K562 (cell line): ENCODE results near the gene CATSPER1. TPM values are rescaled to one million over a fixed set of nuclear protein-coding genes. Genes with fewer than 3 reads are reported as not detected.
A peak's percentile ranks its signal among the peaks of the same experiment; 100 is the strongest.

ENCODE experiments used
- ATAC-seq: fragments of 200-7000 bp; cut with Tn5 transposase; 3 replicates; pipeline ENCODE4 v1.9.1; 2020; ENCODE audit warnings: moderate library complexity
- BruUV-seq: library from RNA; stranded (reverse); fragments of 400-500 nt; replicated peaks from 2 replicates; lab custom pipeline; 2021; lab: Mats Ljungman, UMichigan
- CTCF ChIA-PET: fragments of 300-600 bp; formaldehyde crosslinking; extraction: SDS; loops from one replicate; lab custom pipeline; 2021; ENCODE audit warnings: low intra/inter-chr PET ratio; lab: Yijun Ruan, JAX
- POLR2A ChIA-PET: fragments of 300-600, 350-650 bp; sonication (Branson Sonifier 250); formaldehyde crosslinking; extraction: SDS; loops from one replicate; lab custom pipeline; 2021; ENCODE audit warnings: antibody characterized with exemption, inconsistent platforms; lab: Yijun Ruan, JAX
- DNase-seq, 4 experiments: peaks; one replicate each; pipeline versions ENCODE4 v3.0.0 to v3.0.0-alpha.2; 2011 to 2018; ENCODE audit warnings: low spot score in 3 of 4, mixed read lengths in 3 of 4; ENCODE audit errors: extremely low read depth in 1 of 4
- FAIRE-seq: peaks from 2 replicates; lab custom pipeline; 2011; peaks lifted over from hg19 to GRCh38; lab: Jason Lieb, UNC
- H2AFZ ChIP-seq: 2 replicates; pipeline ENCODE4 v1.6.0; 2011; ENCODE audit warnings: low read depth, low read length, control low read depth, inconsistent platforms
- H3K27ac ChIP-seq: fragments of 200-600 bp; 3 replicates; pipeline ENCODE4 v1.8.0; 2011; ENCODE audit warnings: low read depth, mild to moderate bottlenecking, control low read depth, inconsistent platforms, low read length, moderate library complexity, mixed read lengths; ENCODE audit errors: extremely low read depth
- H3K27me3 ChIP-seq, 2 experiments: fragments of 300-600 bp in 1 of 2; 2 replicates in 1 of 2; 3 replicates in 1 of 2; pipeline versions ENCODE4 v1.6.0 to v1.8.0; 2011; ENCODE audit warnings: inconsistent platforms in 2 of 2, low read length in 2 of 2, mild to moderate bottlenecking in 1 of 2, mixed read lengths in 1 of 2, moderate library complexity in 1 of 2; ENCODE audit not compliant: control insufficient read depth in 2 of 2, insufficient read depth in 2 of 2
- H3K36me3 ChIP-seq: fragments of 300-600 bp; 3 replicates; pipeline ENCODE4 v1.8.0; 2011; ENCODE audit warnings: mild to moderate bottlenecking, low read length, inconsistent platforms; ENCODE audit not compliant: control insufficient read depth, insufficient read depth
- H3K4me1 ChIP-seq, 2 experiments: fragments of 200-600 bp in 1 of 2; replicated peaks in 1 of 2; 2 replicates in 1 of 2; 3 replicates in 1 of 2; pipeline versions ENCODE4 v1.5.1 to v1.8.0; 2011; ENCODE audit warnings: inconsistent platforms in 2 of 2, low read length in 2 of 2, mild to moderate bottlenecking in 1 of 2, mixed read lengths in 1 of 2, moderate library complexity in 1 of 2; ENCODE audit not compliant: control insufficient read depth in 2 of 2, insufficient read depth in 2 of 2
- H3K4me2 ChIP-seq: 2 replicates; pipeline ENCODE4 v1.6.1; 2011; ENCODE audit warnings: low read length, control low read depth, inconsistent platforms, mixed read lengths; ENCODE audit not compliant: insufficient read depth
- H3K4me3 ChIP-seq: fragments of 200-600 bp; sonication (generic), shearing (Covaris generic); 2 replicates; pipeline ENCODE4 v1.5.1; 2016; ENCODE audit warnings: control low read depth, inconsistent platforms
- H3K79me2 ChIP-seq: fragments of 200-600 bp; 3 replicates; pipeline ENCODE4 v1.8.0; 2011; ENCODE audit warnings: low read length, inconsistent platforms; ENCODE audit not compliant: control insufficient read depth, insufficient read depth
- H3K9ac ChIP-seq, 2 experiments: 2 replicates each; pipeline versions ENCODE4 v1.6.0 to v1.6.1; 2011; ENCODE audit warnings: low read depth in 2 of 2, low read length in 2 of 2, control low read depth in 1 of 2, inconsistent platforms in 1 of 2, mild to moderate bottlenecking in 1 of 2, mixed read lengths in 1 of 2; ENCODE audit not compliant: insufficient read depth in 1 of 2
- H3K9me1 ChIP-seq: one replicate; pipeline ENCODE4 v1.6.0; 2011; ENCODE audit warnings: inconsistent platforms, mild to moderate bottlenecking, low read length, moderate library complexity; ENCODE audit not compliant: control insufficient read depth, insufficient read depth
- H3K9me3 ChIP-seq: replicated peaks from 2 replicates; pipeline ENCODE4 v1.5.1; 2011; ENCODE audit warnings: low read depth, low read length, inconsistent platforms; ENCODE audit not compliant: control insufficient read depth, insufficient read depth
- H4K20me1 ChIP-seq: replicated peaks from 2 replicates; pipeline ENCODE4 v1.6.1; 2011; ENCODE audit warnings: low read length, inconsistent platforms, mixed read lengths; ENCODE audit not compliant: control insufficient read depth, insufficient read depth
- BMI1 ChIP-seq: fragments of 150-350 bp; IDR thresholded peaks from 2 replicates; pipeline ENCODE4 v1.6.1; 2014; ENCODE audit warnings: low read length
- CEBPG ChIP-seq, 3 experiments: fragments of 200-800 bp in 1 of 3; sonication (Bioruptor generic) in 1 of 3; sonication (generic) in 1 of 3; formaldehyde crosslinking in 1 of 3; IDR thresholded peaks in 2 of 3; conservative IDR thresholded peaks in 1 of 3; 2 replicates each; pipeline versions ENCODE4 v1.6.1 to v1.8.0; 2016 to 2022; ENCODE audit warnings: missing compliant biosample characterization in 2 of 3, missing genetic modification characterization in 2 of 3, mild to moderate bottlenecking in 1 of 3, missing genetic modification reagents in 1 of 3
- CHAMP1 ChIP-seq: fragments of 450-650 bp; IDR thresholded peaks from 2 replicates; pipeline ENCODE4 v1.6.1; 2016; ENCODE audit warnings: mild to moderate bottlenecking
- DPF2 ChIP-seq: fragments of 450-650 bp; IDR thresholded peaks from 2 replicates; pipeline ENCODE4 v1.6.1; 2016
- GTF2E2 ChIP-seq: fragments of 200-800 bp; sonication (Bioruptor generic); IDR thresholded peaks from 2 replicates; pipeline ENCODE4 v1.6.1; 2016; ENCODE audit warnings: missing genetic modification characterization, missing compliant biosample characterization
- HMBOX1 ChIP-seq: sonication (generic); IDR thresholded peaks from 2 replicates; pipeline ENCODE4 v1.6.1; 2016
- HNRNPUL1 ChIP-seq: fragments of 200-400 bp; formaldehyde crosslinking; IDR thresholded peaks from 2 replicates; pipeline ENCODE4 v1.6.1; 2017; ENCODE audit warnings: low read length
- RCOR1 ChIP-seq, 2 experiments: IDR thresholded peaks; 2 replicates each; pipeline ENCODE4 v1.6.1; 2012; ENCODE audit warnings: low read depth in 2 of 2, low read length in 2 of 2, borderline replicate concordance in 1 of 2, improper control_type of control experiment in 1 of 2
- SETDB1 ChIP-seq: IDR thresholded peaks from one replicate; pipeline ENCODE4 v1.6.1; 2012; ENCODE audit warnings: low read length, control low read depth, inconsistent platforms
- SUPT5H ChIP-seq: fragments of 450-650 bp; IDR thresholded peaks from 2 replicates; pipeline ENCODE4 v1.6.1; 2016
- ZBTB7A ChIP-seq: IDR thresholded peaks from 2 replicates; pipeline ENCODE4 v1.6.1; 2011; ENCODE audit warnings: low read depth, mild to moderate bottlenecking, low read length, moderate library complexity, borderline replicate concordance; ENCODE audit not compliant: control insufficient read depth
- ZNF449 ChIP-seq: fragments of 250-450 bp; sonication (Bioruptor Pico); IDR thresholded peaks from 2 replicates; pipeline ENCODE4 v1.8.0; 2022; ENCODE audit warnings: moderate library complexity, mild to moderate bottlenecking, inconsistent platforms
- ZZZ3 ChIP-seq: fragments of 450-650 bp; IDR thresholded peaks from 2 replicates; pipeline ENCODE4 v1.6.1; 2016; ENCODE audit warnings: antibody characterized with exemption, mild to moderate bottlenecking, moderate library complexity
- WGBS: fragments of 100-300 bp; shearing (Covaris generic); methylation state at CpG from one replicate; pipeline ENCODE4 v1.1.6; 2016; ENCODE audit warnings: low coverage, mixed read lengths; ENCODE audit not compliant: insufficient coverage; ENCODE audit errors: missing lambda C conversion rate; 5-methylcytosine and 5-hydroxymethylcytosine counted together
- in situ Hi-C: fragments of 300-500 bp; cut with MboI; formaldehyde crosslinking; loops from 4 replicates; pipeline ENCODE4 v1.15.0; 2018; ENCODE audit warnings: inconsistent platforms, mixed read lengths
- intact Hi-C: fragments of 100-400 bp; cut with micrococcal nuclease; formaldehyde crosslinking; loops from 2 replicates; pipeline ENCODE4 v1.14.2; 2022
- polyA plus RNA-seq, 8 experiments: library from polyadenylated mRNA; depleted of rRNA in 4 of 8; stranded (reverse) in 5 of 8; unstranded in 3 of 8; fragments of >200 nt; fragmentation: Nextera tagmentation in 2 of 8; fragmentation: Illumina TruSeq in 1 of 8; extraction: Ambion mirVana in 2 of 8; extraction: Trizol in 1 of 8; gene quantifications; 2 replicates each; pipeline versions ENCODE4 v1.2.1 to v1.2.3, GENCODE V29; 2011 to 2014; ENCODE audit warnings: inconsistent platforms in 1 of 8, missing spikeins in 1 of 8
- total RNA-seq, 7 experiments: library from RNA; depleted of rRNA in 6 of 7; stranded (reverse); fragments of >200 nt in 6 of 7; fragmentation: Illumina TruSeq in 2 of 7; extraction: Trizol in 2 of 7; gene quantifications; 2 replicates each; pipeline versions ENCODE4 v1.2.1 to v1.2.3, GENCODE V29; 2011 to 2021; ENCODE audit warnings: low replicate concordance in 1 of 7

CATSPER1 gene
- total and polyA plus RNA-seq, 9 of the 15 experiments (the other 6 are each of a cell fraction or from before 2014, with no cell fraction given), result 0.21 to 3.3 (median 0.76) TPM

GRCh38 chr11:65988791-65989592 is 37.3 kb downstream of the CATSPER1 start:
- ChIA-PET CTCF (interaction anchor here (0.6 to 2.6 kb wide), 23 partner anchors 31 to 713 kb away, joined by 3 to 40 read pairs (median 5); partner anchors contain the start of genes FIBP and KAT5), POLR2A (interaction anchor here (0.6 to 1.4 kb wide), 10 partner anchors 73 to 286 kb away, joined by 3 to 12 read pairs (median 4); partner anchors contain the start of genes CCDC85B, FIBP and FOSL1)
- H3K27me3 ChIP-seq, result no peaks in the 10 kb centered on the region
- peaks cover 5% of the 10 kb centered on the region; the same call in 2 of the 3 replicates for H3K36me3 ChIP-seq
- H3K9ac ChIP-seq, result no peak overlapping the region
- H3K79me2 ChIP-seq, result no peaks in the 10 kb centered on the region
- no peaks in the 10 kb centered on the region for H3K9me3 ChIP-seq
- no peak overlapping the region for H2AFZ ChIP-seq
- FAIRE-seq, result peak; percentile 100
- intact Hi-C loops (loop anchor here (1.0 to 10.0 kb wide), 6 partner anchors 33 to 278 kb away; partner anchors contain the start of genes AP5B1, CCDC85B and OVOL1), in situ Hi-C loops (loop anchor here (5.0 kb wide), 1 partner anchor 107 kb away; no protein-coding TSS in a partner anchor)
- 0 out of 5 replicates have a peak, but pooled peaks cover 0 to 3% of the 10 kb centered on the region in 2 experiments for H3K4me1 ChIP-seq
- BruUV-seq, result no TSS peak
- peak; percentile 100 for ATAC-seq
- no peak overlapping the region for H3K27ac ChIP-seq
- no peaks in the 10 kb centered on the region for H4K20me1 ChIP-seq
- peak; percentile 75 to 96 (median 82) for DNase-seq
- WGBS, result 41% methylated on average over 8 of the region's 10 CpGs
- H3K9me1 ChIP-seq, result no peaks in the 10 kb centered on the region
- H3K4me2 ChIP-seq, result no peak overlapping the region
- no peak overlapping the region for H3K4me3 ChIP-seq
- TF ChIP-seq HNRNPUL1 (no peak), ZBTB7A (no peak), CHAMP1 (peak; percentile 66; the same call in 1 of the 2 replicates), CEBPG (CRISPR knock-in tag; IDR thresholded peaks at IDR 0.05) (no peak), CEBPG (tag; conservative IDR thresholded peaks at IDR 0.05 in 1 of 2, IDR thresholded peaks at IDR 0.05 in 1 of 2) (no peak), GTF2E2 (tag) (no peak), ZZZ3 (no peak), DPF2 (no peak), SETDB1 (no peak), HMBOX1 (peak; percentile 63; the same call in 1 of the 2 replicates), RCOR1 (IDR thresholded peaks at IDR 0.05; ENCODE audit: borderline replicate concordance in 1 of 2, low read depth in 2 of 2, low read length in 2 of 2) (peak in 1 of 2 experiments; percentile 79; a peak in 1 of 4 replicates), SUPT5H (no peak), BMI1 (no peak), ZNF449 (no peak)
